ENCODE results near the gene EHD3.

EHD3 gene

DNA sequence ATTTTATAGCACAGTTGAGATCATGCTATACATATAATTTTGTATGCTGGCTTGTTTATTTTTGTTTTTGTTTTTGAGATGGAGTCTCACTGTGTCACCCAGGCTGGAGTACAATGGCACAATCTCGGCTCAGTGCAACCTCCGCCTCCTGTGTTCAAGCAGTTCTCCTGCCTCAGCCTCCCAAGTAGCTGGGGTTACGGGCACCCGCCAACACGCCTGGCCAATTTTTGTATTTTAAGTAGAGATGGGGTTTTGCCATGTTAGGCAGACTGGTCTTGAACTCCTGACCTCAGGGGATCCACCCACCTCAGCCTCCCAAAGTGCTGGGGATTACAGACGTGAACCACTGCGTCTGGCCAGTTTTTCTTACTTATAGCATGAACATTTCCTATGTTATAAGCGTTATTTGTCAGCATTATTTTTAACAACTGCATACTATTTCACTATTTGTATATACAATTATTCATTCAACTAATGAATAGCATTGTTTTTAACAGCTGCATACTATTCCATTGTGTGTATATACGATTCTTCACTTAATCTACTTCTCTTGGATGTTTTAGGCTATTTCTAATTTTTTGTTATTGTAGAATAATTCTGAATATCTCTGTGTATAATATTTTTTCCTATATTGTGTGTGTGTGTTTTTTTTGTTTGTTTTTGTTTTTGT, 3.5 kb downstream of the EHD3 start:
- DNase-seq (ENCODE audit: low read depth), result no peak

DNA sequence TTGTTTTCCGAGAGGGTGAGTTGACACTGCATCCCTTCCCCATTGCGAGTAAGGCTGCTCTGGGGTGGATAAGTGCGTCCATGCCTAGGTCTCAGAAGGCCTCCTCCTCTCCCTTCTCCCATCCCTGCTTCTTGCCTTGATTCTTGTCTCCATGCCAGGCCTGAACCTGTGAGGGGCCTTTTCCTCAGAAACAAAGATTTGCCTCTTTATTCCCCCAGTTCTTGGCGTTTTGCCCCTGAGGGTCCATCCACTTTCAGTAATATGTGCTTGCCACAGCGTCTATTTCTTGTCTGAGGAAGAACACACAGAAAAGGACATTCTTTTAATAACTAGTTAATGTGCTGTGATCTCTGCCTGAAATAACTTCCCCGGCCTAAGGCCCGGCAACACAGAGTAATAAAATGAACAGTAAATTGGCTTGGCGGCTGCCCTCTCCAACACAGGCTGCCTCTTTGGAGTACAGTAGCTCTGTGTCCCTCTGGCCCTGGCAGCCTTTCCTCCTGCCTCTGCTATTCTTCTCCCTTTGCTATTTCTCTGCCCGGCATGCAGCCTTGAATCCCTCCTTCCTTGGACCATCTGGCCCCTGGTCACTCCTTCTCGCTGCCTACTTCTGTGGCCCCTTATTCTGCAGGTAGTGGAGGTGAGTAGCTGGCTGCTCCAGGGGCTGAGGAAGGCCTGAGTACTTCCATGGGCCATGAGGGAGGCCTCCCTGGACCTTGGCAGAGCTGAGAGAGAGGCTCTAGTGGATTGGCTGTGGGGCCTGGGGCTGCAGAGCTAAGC, 4.4 kb downstream of the EHD3 start:
- no peak for DNase-seq (ENCODE audit: low read depth)

DNA sequence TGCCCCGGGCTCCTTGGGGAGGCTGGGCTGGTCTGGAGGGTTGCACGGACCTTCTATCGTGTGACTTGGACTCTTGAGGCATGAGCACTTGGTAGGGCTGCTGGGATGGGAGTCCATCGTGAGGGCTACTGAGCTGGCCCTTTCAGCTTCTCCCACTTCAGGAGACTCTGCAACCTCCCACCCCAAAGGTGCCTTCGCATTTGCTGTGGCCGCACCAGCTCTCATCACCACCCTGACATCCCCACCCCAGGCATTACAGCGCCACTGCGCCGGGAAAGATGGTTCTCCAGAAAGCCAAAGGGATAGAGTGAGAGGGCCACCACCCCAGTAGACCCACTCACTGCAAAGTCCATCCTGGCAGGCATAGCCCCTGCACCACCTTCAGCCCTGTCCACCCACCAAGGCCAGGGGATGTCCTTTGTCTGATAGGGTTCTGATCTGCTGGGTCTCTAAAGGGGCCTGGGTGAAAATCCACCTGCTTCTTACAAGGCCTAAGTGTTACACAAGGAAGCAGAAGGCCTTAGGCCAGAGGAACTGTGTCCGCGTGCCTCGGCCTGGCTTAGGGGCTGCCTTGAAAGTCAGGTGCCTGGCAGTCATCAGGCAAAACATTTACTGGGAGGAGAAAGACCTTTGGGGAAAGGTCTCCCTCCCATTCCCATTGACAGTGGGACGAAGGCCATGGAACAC, 5.1 kb downstream of the EHD3 start:
- DNase-seq (ENCODE audit: low read depth), result no peak

DNA sequence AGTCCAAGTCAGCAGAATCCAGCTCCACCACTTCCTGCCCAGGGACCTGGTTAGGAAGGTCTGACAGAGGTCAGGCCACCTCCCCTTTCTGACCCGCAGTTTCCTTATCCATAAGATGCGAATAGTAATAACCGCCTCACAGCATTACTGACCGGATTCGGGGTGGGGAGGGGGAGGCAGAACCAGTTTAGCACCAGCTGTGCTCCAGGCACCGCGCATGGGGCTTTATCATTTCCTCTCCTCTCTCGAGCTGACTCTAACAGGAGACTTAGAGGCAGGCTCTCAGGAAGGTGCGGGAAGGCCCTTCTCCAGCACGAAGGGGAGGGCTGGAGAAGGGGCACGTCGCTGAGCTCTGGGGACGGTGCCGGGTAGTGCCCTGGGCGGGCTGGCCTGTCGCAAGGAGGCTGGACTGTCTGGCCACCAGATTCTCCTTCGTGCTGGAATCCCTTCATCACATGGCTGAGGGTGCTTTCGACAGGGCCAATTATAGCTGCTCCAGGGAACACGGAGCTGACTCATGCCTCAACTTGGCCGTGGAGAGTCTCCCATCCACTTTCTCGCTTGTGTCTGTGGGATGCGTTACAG, 5.7 kb downstream of the EHD3 start:
- DNase-seq (ENCODE audit: low read depth), result peak; percentile 74

DNA sequence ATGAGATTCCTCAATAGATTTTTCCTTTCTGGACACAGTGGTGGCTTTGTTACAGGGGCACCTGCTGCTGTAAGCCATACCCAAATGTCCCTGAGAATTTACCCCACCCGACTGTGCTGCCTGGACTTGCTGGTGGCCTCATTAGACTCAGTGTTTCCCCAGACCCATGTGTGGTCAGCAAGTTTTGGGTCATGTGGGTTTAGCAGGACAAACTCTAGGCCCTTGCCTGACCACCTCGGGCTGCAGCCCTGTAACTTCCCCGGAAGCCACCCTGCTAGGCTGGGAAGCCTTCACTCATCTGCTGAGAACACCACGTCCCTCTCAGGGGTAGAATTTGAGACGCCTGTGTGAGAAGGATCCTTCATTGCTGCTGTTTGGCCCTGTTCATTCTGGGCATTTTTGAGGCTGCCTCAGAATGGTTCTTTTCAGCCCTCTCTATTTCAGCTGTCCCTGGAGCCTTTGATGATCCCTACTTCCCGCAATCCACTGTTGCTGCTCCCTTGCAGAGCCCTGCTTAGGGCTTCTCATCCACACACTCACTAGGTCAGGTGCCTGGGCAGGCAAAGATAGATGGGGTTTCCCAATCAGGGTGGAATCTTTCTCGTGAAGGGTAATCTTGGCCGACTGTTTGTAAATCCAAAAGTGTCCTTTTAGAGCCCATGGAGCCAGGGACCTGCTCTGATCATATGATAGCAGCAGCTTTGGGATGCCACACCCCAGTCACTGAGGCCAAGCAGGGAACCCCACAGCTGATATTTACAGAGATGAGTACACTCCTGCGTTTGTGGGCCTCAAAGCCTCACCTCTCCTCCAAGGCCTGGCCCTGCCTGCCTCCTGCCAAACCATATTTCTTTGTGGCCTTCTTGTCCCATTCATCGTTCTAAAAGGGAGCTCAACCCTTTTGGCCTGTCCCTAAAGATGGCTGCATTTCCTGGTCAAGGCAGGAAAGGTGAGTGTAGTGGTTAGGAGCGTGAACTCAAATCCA, 6.7 kb downstream of the EHD3 start:
- no peak for DNase-seq (ENCODE audit: low read depth)

DNA sequence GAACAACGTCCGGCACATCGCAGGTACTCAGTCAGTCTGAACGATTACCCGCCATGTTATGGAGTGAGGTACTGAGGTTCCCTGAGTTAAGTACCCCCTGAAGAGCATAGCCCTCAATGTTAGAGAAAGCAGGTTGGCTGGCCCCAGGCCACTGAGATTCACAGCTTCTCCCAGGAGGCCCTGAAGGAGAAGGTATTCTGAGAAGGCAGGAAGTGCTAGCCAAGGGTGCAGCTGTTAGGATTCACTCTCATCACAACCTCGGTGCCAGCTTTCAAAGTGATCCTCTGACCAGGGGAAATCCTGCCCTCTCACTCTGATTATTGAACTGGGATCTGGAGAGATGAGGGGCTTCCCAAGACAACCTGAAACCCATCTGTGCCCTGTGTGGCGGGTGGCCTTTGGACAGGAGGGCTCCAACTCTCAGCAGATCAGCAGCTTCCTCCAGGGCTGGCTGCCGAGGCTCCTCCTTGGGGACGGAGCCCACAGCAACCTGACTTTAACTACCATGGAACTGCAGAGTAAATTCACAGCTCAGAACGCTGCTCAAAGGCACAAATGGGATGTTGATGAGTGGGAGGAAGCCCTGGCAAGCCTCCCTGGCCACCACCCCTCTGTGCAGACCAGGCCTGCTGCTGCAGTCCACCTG, 7.8 kb downstream of the EHD3 start:
- no peak for DNase-seq (ENCODE audit: low read depth)

DNA sequence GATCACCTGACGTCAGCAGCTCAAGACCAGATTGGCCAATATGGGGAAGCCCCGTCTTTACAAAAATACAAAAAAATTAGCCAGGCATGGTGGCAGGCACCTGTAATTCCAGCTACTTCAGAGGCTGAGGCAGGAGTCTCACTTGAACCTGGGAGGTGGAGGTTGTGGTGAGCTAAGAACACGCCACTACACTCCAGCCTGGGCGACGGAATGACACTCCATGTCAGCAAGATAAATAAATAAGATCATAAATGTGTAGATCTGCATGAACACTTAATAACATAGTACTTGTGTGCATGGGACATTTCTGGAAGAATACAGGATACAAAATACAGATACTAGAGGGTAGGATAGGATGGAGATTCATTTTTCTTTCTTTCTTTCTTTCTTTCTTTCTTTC, 9.1 kb downstream of the EHD3 start:
- no peak for DNase-seq (ENCODE audit: low read depth)

DNA sequence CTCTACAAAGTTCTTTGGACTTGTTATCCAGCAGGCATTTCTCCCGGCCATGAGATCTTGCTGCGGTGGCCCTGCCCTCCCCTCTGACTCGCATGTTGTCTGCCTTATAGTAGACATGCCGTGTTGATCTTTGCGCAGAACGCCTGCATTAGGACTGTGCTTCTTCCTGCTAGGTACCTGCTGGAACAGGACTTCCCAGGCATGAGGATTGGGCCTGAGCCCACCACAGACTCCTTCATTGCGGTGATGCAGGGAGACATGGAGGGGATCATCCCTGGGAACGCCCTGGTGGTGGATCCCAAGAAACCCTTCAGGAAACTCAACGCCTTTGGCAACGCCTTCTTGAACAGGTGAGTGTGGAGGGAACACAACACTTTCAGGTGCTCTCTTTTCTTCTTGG, 10.1 kb downstream of the EHD3 start:
- DNase-seq (ENCODE audit: low read depth), result no peak

DNA sequence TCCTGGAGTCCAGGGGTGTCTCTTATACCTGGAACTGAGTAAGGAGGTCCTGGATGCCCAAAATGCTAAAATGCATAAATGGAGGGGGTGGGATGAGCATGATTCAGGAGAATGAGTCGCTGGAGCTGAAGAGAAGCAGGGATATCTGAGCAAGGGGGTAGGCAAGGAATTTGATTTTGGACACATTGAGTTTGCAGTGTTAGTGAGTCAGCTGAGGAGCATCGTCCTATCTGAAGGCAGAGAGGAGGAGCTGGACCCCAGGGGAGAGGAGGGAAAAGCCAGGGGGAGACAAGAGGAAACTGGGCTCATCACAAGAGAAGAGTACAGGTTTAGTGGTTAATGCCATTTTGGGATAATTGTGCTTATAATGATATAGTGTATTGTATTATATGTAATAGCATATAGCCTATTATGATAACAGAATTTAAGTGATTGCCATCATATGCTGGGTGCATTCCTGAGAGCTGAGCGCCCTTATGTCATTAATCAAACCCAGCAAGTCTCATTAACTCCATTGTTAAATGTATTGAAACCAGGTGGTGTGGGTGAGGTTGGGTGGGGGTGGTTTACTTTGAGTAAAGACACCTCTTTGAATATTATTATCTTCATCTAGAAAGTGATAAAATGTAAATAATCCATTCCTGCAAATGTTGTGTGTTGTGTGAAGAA, 12.4 kb downstream of the EHD3 start:
- DNase-seq (ENCODE audit: low read depth), result no peak

DNA sequence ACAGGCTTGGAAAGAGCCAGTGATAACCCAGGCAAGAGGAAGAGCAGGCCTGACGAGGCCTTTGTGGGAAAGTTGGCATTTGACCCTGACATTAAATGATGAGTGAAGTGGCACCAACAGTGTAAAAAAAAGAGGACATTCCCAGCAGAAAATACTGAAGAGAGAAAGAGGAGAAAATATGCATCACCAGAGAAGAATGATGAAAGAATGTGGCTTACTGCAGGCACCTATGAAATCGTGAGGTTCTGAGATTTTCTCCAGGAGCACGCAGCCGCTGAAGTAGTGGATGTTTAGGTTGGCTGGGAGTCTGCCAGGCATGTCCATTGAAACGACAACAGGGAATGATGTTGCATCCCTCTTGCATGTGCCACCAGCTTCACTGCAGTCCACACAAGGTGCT, 13.8 kb downstream of the EHD3 start:
- no peak for DNase-seq (ENCODE audit: low read depth)

DNA sequence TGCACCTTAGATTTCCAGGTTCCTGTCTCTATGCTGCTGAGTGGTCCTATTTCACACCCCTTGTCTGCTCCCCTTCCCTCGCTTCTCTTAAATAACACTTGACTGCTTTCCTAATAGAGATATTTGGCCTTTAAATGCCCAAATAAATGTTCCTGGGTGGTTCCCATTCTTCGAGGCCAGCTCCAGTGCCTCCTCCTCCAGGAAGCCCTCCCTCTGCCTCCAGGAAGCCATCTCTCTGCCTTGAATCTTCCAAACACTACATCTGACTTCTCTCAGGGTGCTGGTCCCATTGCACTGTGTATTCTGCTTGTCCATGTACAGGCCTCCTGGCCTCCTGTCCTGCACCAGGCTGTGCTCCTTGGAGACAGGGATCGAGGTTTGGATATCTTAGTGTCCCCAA, 14.2 kb downstream of the EHD3 start:
- no peak for DNase-seq (ENCODE audit: low read depth)

DNA sequence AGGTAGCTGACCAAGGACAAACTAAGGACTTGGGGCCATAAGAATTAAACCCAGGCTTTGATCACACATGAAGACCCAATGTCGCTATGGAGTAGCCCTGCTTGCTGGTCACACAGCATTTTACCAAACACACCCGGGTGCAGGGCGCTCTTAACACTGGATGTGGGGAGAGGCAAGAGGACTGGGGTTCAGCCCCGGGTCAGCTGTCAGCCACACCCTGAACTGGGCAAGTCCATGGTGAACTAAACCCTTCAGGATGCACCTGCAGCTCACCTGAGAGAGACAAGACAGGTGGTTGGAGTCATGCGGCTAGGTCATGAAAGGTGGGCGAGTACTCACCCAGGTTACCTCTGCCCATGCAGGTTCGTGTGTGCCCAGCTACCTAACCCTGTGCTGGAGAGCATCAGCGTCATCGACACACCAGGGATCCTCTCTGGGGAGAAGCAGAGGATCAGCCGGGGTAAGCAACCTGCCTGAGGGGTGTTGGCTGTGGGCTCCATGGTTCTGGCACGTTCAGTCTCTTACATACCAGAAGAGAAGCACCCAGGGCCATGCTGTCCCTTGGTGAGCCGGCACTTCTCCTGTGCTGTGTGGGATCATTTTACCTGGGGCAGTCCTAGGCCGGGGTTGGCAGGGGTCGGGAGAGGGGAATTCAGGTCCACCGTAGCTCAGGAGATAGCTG, 15.2 kb downstream of the EHD3 start:
- no peak for DNase-seq (ENCODE audit: low read depth)

DNA sequence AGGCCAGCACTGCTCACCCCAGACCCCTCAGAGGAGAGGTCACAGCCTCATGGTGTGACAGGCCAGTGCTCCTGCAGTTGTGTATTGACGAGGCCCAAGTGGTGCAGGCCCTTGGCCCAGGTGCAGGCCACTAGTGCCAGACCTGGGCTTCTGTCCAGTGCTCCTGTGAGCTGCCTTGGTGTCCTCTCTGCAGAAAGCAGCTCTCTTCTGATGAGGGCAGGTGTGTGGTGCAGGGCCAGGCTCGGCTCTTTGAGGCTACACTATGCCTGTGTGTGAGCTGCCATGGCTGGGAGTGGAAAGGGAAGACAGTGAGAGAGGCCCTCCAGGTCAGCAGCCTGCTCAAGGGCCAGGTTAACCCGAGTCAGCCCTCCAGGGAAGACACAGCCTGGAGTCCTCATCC, 17.1 kb downstream of the EHD3 start:
- DNase-seq (ENCODE audit: low read depth), result no peak

DNA sequence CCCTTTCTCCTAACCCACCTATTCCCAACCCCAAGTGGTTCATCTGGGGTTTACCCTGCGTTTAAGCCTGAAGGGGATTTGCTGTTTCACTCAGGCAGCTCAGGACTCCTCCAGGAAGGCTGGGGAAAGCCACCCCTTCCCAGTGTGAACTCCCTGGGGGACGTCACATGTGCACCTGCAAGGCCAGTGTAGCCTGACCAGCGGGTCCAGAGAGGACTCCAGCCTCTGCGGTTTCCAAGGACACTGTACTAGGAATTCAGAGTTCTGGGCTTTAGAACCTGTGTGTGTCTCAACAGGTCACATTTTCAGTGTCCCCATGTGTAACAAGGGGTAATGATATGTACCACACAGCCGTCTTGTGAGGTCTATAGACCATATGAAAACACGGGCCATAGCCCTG, 17.9 kb downstream of the EHD3 start:
- no peak for DNase-seq (ENCODE audit: low read depth)

DNA sequence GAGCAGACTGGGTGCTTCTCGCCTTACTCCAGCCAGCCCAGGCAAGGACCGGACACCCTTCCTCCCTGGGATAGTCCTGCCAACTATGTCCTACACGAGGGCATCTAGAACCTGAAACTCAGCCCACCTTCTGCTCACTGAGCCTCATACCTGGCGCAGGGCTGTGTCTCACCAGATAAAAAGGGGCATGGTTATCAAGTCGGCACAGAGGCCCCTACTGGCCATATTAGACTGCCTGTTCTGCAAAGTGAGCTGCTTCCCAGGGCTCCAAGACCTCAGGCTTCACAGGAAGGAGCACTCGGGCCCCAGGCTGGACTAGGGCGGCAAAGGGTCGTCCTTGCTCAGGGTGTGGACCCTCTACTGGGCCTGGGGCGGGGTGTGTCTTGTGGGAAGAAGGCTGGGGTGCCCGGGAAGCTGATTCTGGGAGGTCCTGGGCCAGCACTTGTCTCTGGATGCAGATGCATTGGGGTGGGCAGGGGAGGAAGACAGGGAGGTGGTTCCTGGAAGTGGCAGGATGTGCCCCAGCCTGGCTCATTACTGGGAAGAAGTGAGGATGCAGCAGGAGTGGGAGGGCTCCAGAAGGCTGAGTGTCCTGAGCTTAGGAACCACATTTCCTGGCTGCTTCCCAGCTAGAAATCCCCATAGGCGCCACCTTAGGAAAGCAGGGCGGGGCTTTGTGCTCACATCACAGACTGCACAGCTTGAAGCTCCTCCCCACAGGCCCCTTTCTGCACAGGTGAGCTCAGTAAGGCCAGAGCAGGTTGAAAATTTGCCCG, 19.6 kb downstream of the EHD3 start:
- DNase-seq (ENCODE audit: low read depth), result no peak

DNA sequence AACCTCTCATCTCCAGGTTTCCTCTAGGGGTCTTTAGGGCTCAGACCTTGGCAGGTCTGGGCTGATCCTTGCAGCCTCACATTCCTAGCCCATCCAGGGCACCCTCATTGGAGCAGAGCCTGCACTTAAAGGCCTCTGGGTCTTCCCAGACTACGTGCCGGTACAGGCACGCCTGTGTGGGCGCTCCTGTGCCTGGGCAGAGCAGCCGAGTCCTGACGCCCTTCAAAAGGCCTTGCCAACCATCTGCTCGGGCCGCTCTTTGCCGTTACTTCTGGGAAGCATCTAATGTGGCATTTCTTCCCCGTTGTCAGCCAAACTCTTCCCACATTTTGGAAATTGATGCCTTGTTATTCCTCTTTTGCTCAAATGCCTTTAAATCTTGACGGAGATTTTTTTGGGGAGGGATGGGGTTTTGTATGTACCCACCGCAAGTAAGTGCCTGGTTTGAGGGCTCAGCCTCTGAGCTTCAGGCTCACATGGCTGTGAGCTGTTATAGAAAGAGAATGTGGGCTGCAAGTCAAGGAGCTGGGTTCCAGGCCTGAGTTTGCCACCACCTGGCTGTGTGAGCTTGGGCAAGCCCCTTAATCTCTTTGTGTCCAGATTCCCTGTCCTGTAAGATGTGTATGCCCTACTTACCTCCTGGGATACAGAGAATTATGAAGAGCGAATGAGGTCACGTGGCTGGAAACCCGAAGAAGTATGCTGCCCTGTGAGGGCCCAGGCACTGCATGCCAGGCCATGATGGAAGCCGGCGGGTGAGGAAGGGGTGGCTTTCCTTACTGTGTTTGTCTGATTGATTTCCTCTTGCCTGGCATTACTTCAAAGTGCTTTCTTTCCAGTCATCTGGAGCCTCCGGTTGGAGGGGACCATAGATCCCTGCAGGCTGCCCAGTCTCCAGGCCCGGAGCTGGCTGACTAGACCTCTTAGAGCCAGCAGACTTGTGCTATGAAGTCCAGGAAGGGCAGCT, 20.6 kb downstream of the EHD3 start:
- DNase-seq (ENCODE audit: low read depth), result no peak

DNA sequence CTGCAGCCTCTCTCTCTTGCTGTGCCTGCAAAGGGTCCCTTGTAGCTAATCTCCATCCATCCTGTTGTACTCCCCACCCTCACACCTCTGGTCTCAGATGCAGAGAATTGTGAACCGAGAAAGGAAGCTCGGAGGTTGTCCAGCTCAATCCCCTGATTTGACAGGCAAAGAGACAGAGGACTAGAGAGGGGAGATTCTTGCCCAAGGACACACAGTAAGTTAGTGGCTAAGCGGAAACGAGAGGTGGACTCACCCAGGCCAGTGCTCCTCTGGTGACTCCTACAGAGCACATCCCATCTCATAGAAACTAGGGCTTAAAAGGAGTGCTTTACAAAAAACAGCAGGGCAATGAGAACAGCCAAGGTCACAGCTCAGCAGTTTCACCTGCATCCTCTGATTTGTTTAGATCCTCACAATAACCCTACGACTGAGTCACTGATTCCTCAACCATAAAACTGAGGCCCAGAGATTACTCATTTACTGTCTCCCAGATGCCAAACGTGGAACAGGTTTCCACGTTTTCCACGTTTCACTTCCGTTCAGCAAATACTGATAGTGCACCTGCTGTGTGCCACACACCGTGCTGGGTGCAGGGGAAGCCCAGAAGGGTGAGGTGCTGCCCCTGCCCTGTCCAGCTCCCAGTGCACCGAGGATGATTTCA, 22.1 kb downstream of the EHD3 start:
- DNase-seq (ENCODE audit: low read depth), result no peak
